ENCODE measurements around the gene CUL9. TPM values are rescaled to one million over a fixed set of nuclear protein-coding genes. Genes with fewer than 3 reads are reported as not detected.
A peak's percentile ranks its signal among the peaks of the same experiment; 100 is the strongest.

The CUL9 gene
- polyA plus RNA-seq, 1 donor: 17.8 TPM

GRCh38 chr6:43200541-43200940 is 18.5 kb downstream of the CUL9 start:
- no peak for DNase-seq (ENCODE audit: low read depth)

GRCh38 chr6:43202451-43202850 is 20.5 kb downstream of the CUL9 start:
- DNase-seq (ENCODE audit: low read depth): no peak

DNA sequence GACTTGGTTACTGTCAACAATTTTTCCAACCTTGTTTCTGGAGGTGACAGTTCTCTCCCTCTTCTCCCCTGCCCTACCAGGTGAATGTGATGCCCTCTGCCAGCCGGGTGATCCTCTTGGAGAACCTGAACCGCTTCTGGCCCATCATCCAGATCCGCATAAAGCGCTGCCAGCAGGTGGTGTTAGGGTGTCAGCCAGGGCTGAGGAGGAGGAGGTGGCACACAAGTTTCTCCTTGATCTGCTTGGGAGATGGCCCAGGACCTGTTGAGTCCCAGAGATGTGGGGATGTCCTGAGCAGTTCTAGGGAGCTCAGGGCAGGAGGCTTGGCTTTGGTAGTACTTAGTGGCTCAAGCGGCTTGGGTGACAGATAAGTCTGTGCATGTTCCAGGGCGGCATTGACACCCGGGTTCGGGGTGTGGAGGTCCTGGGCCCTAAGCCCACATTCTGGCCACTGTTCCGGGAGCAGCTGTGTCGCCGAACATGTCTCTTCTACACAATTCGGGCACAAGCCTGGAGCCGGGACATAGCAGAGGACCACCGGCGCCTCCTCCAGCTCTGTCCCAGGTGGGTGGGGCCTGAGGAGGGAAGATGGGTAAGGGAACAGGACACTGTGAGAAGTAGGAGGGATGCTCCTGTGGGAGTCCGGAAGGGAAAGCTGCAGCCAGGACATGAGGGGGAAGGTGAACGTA is 21.2 kb downstream of the CUL9 start:
- DNase-seq (ENCODE audit: low read depth): no peak

DNA sequence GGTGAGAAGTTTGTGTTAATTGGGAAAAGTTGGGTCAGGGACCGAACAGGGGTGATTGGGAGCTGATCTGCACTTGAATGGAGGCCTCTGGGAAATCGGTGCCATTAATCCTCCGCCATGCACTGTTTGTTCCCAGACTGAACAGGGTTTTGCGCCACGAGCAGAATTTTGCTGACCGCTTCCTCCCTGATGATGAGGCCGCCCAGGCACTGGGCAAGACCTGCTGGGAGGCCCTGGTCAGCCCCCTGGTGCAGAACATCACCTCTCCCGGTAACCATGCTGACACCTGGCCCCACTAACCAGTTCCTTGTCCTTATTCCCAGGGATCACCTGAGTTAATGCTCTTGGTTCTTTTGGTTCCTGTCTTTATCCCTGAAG is 21.7 kb downstream of the CUL9 start:
- no peak for DNase-seq (ENCODE audit: low read depth)

DNA sequence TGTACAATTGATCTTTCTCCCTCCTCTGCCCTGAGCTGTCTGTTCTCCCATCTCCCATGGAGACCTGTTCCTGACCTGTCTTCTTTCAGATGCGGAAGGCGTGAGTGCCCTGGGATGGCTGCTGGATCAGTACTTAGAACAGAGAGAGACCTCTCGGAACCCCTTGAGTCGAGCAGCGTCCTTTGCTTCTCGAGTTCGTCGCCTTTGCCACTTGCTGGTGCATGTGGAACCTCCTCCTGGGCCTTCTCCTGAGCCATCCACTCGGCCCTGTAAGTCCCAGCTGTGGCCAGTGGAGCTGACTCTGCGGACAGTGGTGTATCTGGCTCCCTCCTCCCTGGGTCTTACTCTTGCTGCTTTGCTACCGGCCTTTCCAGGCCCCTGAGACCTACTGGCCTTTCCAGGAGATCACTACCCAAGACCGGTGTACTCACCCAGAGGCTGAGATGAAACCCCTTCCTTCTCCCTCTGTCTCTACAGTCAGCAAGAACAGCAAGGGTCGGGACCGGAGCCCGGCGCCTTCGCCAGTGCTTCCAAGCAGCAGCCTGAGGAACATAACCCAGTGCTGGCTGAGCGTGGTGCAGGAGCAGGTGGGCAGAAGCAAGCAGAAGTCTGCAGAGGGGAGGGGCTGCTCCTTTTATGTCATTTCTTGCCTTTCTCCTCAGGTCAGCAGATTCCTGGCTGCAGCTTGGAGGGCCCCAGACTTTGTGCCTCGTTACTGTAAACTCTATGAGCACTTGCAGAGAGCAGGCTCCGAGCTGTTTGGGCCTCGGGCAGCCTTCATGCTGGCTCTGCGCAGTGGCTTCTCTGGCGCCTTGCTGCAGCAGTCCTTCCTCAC is 22.5 kb downstream of the CUL9 start:
- no peak for DNase-seq (ENCODE audit: low read depth)

GRCh38 chr6:43205849-43206248 is 23.9 kb downstream of the CUL9 start:
- DNase-seq (ENCODE audit: low read depth): no peak

- DNase-seq (ENCODE audit: low read depth): no peak
Measured at GRCh38 chr6:43207286-43207685, 25.3 kb downstream of the CUL9 start.

DNA sequence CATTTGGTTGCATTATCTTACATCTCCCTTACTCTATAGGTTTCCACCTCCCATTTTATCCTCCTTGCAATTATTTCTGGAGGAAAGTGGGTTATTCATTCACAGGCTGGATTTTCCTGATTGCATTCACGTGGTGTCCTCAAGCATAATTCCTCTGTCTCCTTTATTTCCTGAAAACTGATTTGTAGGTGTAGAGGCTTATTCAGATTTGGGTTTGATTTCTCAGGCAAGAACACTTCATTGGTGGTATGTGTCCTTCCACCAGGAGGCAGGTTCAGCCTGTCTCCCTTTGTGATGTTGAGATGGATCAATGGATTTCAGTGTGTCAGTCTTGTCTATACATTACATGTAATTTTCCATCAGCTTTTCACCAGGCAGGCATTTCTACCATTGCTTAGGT is 30.0 kb downstream of the CUL9 start:
- no peak for DNase-seq (ENCODE audit: low read depth)

- DNase-seq (ENCODE audit: low read depth): no peak
Measured at GRCh38 chr6:43213431-43213830, 31.4 kb downstream of the CUL9 start.

DNA sequence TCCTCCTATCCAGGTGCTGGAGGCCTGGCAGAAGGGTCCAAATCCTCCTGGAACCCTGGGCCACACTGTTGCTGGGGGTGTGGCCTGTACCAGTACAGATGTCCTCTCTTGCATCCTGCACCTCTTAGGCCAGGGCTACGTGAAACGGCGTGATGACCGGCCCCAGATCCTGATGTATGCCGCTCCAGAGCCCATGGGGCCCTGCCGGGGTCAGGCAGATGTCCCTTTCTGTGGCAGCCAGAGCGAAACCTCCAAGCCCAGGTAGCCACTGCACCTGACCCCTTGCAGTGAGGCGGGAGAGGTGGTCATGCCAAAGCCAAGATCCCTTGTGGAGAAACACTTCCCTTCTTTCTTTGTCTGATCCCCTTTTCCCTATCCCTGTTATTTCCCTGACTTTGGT is 33.1 kb downstream of the CUL9 start:
- no peak for DNase-seq (ENCODE audit: low read depth)

DNA sequence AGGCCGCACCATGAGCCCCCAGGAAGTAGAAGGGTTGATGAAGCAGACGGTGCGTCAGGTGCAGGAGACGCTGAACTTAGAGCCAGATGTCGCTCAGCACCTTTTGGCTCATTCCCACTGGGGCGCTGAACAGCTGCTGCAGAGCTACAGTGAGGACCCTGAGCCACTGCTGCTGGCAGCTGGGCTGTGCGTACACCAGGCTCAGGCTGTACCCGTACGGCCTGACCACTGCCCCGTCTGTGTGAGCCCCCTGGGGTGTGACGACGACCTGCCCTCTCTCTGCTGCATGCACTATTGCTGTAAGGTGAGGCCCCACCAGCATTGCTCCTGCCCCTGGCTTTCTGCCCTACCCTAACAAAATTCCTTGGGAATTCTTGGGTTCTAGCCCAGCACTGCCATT is 34.2 kb downstream of the CUL9 start:
- no peak for DNase-seq (ENCODE audit: low read depth)

DNA sequence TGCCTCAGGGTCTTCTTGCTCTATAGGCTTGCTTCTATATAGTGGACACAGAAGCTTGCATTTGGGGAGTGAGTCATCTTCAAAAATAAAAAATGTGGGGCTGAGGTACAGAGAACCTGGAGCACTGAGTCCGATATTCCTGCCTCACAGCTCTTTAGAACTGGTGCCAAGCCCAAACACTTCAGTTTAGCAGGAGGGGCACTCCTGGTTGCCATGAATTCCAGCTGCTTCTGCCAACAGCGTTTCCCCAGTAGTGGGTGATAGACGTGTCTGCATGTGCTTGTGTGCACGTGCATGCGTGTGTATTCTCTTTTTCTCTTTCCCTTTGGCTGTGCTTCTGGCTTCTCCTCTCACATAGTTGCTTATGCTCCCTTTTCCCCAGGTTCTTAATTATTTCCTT is 35.4 kb downstream of the CUL9 start:
- no peak for DNase-seq (ENCODE audit: low read depth)

GRCh38 chr6:43219119-43219518 is 37.1 kb downstream of the CUL9 start:
- no peak for DNase-seq (ENCODE audit: low read depth)

DNA sequence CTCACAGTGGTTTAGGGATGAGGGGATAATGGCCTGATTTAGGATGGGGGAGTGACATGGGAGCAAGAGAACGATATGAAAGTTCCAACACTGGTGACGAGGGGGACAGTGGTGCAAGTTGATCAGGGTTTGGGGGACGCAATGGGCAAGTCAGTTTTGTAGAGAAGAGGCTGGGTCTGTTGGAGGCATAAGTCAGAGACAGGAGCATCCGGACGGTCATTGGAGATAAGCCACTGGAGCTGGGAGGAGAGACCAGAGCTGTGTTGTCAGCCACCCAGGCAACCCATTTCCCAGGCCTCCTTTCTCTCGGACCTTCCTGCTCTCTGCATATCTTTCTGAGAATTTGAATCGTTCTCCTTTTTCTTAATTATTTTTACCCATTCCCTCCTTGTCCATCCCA is 37.8 kb downstream of the CUL9 start:
- no peak for DNase-seq (ENCODE audit: low read depth)

DNA sequence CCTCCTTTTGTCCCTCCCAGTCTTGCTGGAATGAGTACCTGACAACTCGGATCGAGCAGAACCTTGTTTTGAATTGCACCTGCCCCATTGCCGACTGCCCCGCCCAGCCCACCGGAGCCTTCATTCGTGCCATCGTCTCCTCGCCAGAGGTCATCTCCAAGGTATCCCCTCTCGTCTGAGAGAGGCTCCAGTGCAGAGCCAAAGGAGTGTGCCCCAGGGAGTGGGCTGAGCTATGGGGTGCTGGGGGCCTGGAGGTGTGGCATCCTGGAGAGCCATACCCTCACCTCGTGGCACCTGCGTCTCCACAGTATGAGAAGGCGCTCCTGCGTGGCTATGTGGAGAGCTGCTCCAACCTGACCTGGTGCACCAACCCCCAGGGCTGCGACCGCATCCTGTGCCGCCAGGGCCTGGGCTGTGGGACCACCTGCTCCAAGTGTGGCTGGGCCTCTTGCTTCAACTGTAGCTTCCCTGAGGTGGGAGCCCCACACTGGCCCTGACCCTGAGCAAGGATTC is 38.5 kb downstream of the CUL9 start:
- no peak for DNase-seq (ENCODE audit: low read depth)

GRCh38 chr6:43221046-43221972 is 39.3 kb downstream of the CUL9 start:
- no peak for DNase-seq (ENCODE audit: low read depth)

DNA sequence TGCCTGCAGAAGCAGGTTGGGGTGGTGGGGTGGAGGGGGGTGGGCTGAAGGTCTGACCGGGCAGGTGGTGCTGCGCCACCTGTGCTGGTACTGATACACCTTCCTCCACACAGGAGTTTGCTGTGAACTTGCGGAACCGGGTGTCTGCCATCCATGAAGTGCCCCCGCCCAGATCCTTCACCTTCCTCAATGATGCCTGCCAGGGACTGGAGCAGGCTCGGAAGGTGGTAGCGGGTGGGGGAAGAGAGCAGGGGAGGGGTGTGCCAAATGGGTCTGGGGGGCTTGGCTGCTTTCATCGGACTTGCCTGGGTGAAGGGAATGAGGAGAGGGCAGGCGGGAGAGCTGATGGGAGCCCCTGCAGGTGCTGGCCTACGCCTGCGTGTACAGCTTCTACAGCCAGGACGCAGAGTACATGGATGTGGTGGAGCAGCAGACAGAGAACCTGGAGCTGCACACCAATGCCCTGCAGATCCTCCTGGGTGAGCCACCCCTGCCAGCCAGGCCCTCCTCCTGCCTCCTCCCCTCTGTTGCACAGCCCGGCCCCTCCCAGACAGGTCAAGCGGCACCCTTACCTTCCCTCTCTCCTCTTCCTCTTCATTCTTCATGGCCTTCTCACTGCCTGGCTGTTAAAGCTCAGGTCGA is 40.5 kb downstream of the CUL9 start:
- no peak for DNase-seq (ENCODE audit: low read depth)

DNA sequence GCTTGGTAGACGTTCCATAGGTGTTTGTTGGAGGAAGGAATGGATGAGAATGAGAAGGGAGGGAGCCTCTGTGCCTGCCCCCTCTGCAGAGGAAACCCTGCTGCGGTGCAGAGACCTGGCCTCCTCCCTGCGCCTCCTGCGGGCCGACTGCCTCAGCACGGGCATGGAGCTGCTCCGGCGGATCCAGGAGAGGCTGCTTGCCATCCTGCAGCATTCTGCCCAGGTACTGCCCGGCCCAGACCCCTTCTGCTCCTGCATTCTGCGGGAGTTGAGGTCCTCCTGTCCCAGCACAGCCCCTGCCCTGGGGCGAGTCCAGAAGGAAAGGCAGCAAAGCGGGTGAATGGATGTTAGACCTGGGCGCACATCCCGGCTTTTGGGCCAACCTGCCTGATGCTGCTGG is 41.2 kb downstream of the CUL9 start:
- DNase-seq (ENCODE audit: low read depth): no peak

- no peak for DNase-seq (ENCODE audit: low read depth)
Measured at GRCh38 chr6:43226192-43226851, 44.3 kb downstream of the CUL9 start.

GRCh38 chr6:43228951-43229802 is 47.2 kb downstream of the CUL9 start, which contains the start of gene DNPH1:
TSS of gene DNPH1 (minus strand) at chr6:43229481. CDS start at chr6:43229456, 25 bp downstream.
- peak; percentile 32 for DNase-seq (ENCODE audit: low read depth)
